HTERT RPE-1 (cell line): Measurements from ENCODE around the gene GYS2.

ENCODE experiments used
- in situ Hi-C: fragments of 300-500 bp; cut with MboI; formaldehyde crosslinking; loops from 4 replicates; pipeline ENCODE4 v1.14.3; 2020; ENCODE audit warnings: low sequenced_read_pairs

The GYS2 gene

GRCh38 chr12:21558100-21558679 is 46.5 kb downstream of the GYS2 start:
- in situ Hi-C loops: no loop called here

DNA sequence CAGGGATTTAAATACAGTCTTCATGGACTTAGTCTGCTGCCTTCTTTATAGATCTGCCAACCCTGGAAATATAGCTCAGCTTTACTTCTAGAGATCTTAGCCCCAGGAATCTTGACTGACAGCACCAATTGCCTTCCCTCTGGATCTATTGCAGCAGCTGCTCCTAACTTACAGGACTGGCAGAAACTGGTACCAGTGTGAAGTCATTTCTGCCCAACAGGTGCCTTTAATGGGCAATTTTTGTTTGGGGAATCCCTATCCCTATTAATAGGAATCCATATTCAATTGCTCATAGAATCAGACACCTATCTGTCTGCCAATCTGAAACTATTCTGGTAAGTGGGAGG is 51.3 kb downstream of the GYS2 start:
- in situ Hi-C loops: no loop called here

GRCh38 chr12:21552635-21553328 is 51.9 kb downstream of the GYS2 start:
- in situ Hi-C loops: no loop called here

DNA sequence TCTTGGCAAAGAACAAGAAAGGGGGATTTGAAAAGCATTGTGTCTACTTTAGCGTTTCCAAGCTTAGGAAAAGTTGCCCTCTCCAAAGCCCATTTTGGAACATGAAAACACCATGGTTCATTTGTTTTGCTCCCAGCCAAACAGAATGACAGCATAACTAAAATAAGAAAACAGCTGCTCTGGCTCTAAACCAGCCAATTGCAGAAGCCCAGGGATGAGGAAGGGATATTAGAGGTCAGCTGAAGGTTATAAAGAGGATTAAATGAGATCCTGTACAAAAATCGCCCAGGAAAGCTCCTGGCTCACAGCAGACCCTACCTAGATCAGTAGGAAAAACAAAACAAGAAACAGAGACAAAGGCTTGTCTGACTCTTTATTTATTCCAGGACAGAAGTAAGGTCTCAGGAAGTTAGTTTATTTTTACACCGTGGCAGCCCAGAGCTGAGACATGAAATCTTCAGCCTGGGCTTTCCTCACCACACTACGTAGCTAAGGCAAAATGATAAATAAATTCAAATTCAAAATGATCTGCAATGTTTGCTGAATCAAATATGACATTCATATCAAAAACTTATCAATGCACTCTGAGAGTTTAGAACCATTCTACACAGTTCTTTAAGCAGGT is 52.7 kb downstream of the GYS2 start:
- in situ Hi-C loops: no loop called here

GRCh38 chr12:21547437-21547836 is 57.2 kb downstream of the GYS2 start:
- in situ Hi-C loops: no loop called here

- in situ Hi-C loops: no loop called here
Measured at GRCh38 chr12:21546716-21547115, 57.9 kb downstream of the GYS2 start.

DNA sequence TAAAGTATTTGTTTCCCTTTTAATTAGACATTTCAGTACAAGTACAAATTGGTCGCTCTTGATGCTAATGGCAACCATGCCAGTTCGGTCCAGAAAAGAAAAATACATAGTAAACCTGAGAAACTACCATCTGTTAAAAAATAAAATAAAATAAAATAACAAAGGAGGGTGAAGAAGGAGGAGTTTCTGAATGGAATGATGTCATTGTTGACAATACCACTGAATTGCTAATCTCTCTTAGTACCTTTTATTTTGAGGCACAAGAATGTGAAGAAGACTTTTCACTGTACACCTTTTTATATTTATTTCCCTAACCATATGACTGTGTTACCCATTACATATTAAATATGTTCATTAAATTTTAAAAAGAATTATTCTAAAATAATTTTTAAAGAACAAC is 59.1 kb downstream of the GYS2 start:
- in situ Hi-C loops: no loop called here

- in situ Hi-C loops: no loop called here
Measured at GRCh38 chr12:21543151-21543550, 61.5 kb downstream of the GYS2 start.

GRCh38 chr12:21542403-21542802 is 62.2 kb downstream of the GYS2 start:
- in situ Hi-C loops: no loop called here

GRCh38 chr12:21541773-21542172 is 62.9 kb downstream of the GYS2 start:
- in situ Hi-C loops: no loop called here

DNA sequence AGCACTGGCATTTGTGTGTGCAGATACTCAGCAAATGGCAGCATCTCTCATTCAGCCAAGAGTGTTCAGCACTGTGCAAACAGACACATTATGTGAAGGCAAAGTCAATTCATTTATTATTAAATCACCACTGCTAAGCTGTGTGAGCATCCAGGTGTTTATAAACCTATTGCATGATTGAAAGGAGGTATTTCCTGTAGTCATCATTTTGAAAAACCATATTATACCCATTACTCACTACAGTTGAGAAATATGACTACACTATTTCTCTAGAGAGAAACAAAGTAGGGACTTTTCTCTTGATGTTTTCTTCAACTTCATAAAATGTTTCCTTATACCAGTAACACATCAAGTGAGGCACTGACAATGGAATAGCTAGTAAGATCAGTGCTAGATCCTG is 64.8 kb downstream of the GYS2 start:
- in situ Hi-C loops: no loop called here

DNA sequence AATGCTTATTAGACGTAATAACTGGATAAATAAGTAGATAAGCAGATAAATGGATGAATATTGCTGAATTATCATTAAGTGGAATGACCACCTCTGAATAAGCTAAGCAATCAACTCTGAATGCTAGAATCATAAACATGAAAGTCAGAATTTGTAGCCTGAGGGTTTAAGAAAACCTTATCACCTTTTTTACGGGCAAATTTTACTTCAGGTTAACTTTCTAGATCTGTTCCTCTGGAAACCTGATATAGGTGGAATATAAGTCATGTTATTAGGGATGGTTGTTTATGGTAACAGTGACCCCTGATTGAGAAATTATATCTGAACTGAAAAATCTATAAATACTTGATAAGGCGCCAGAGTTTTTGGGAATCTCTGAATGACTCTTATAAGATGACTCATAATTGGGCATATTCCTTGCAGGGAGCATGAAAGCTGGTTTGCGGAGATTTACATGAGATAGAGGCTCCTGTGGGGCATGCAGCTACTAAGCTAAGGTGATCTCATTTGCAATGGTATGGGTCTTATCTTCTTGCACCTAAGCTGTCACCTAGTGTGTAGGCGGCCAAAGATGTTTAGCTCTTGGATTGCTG is 66.5 kb downstream of the GYS2 start:
- in situ Hi-C loops: no loop called here

DNA sequence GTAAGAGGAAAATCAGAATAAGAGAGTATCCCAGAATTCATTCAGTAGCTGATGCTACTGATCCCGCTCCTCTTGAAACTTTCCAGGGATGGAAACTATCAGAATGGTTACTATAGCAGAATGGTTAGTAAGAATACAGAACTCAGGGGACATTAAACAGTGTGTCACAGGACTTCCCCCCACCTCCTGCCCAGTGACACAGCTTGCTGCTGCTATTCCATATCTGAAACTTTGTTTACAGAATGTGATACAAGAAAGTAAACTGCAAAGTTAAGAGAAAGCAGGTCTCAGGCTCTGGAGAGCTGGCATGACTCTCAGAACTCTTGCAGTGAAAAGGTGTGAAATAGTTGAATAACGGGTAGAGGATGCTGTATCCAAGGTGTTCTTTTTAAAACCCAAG is 75.2 kb downstream of the GYS2 start:
- in situ Hi-C loops: no loop called here

DNA sequence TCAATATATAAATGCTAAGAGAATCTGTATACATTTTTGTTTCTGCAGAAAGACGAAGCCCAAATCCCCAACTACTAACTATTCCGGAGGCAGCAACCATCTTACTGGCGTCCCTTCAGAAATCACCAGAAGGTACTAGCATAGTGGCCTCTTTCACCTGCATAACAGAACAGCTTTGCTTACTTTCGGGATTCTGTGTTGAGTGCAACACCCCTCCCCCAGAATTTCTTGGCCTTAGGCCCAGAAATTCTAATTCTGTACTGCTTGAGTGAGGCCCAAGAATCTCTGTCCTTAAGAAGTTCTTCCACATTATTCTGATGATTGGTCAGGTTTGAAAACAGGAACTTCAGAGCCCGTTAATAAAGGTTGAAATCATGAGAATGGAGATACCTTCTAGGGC is 75.7 kb downstream of the GYS2 start:
- in situ Hi-C loops: no loop called here

- in situ Hi-C loops: no loop called here
Measured at GRCh38 chr12:21527451-21528180, 77.0 kb downstream of the GYS2 start.

DNA sequence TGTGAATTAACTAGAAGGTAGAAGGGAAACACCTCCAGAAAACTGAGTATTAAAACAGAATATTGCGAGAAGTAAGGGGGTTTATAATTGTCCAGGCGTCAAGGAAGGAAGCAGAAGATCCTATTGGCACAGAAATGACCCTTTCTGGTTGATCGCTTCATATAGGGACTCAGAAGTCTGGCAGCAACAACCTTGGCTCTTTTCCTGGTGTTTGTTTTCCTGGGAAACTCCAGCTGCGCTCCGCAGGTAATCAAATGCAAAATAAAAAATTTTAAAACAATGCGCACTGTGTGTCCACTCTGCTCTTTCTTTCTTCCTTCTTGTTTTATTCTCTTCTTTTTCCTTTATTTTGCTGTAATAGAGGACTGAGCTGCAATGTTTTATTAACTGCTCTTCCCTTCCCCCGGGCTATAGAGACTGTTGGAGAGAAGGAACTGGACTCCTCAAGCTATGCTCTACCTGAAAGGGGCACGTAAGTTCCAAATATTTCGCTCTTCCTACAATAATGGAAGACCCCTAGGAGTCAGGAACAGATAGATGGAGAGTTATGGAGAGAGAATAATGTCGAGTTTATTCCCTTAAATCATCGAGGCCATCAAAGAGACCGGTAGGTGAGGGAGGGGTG is 77.8 kb downstream of the GYS2 start:
- in situ Hi-C loops: no loop called here

DNA sequence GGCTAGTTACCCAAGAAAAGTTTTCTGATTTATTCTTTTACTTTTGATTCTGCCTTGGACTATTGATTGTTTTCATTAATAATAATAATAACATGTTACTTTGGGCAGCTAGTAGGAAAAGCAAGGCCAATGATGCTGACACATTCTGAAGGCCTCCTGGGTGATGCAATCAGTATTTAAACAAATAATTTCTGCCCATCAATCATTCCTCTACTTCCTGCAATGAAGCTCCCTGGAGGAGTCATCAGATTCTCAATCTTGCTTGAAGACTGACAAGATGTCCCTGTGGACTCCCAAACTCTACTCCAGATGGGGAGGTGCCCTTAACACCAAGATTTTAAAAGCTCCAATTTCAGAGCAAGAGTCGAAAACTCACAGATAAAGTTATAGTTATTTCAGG is 78.6 kb downstream of the GYS2 start, which contains the start of gene SPX:
SPX (plus strand) TSS at position 244 of the 400 bp plus-strand sequence. CDS start 177 bp downstream, outside the sequence.
- in situ Hi-C loops: no loop called here

- in situ Hi-C loops: no loop called here
Measured at GRCh38 chr12:21523148-21523547, 81.5 kb downstream of the GYS2 start.

DNA sequence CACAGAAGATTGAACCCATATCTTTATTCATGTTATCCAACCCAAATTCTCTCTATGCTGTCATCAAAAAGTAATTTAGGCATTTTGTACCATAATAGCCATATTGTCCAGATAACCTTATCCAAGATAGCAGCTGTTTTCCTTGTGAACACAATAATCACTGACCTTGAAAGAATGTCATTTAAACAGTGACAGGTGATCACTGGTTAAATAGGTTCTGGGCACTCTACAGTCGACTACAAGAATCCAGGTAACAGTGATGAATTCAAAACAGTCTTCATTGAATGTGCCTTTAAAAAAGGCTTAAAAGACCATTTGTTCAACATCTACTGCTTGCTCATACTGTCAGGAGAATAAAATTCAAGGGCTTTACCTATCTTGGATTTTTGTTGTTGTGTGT is 83.1 kb downstream of the GYS2 start:
- in situ Hi-C loops: no loop called here

DNA sequence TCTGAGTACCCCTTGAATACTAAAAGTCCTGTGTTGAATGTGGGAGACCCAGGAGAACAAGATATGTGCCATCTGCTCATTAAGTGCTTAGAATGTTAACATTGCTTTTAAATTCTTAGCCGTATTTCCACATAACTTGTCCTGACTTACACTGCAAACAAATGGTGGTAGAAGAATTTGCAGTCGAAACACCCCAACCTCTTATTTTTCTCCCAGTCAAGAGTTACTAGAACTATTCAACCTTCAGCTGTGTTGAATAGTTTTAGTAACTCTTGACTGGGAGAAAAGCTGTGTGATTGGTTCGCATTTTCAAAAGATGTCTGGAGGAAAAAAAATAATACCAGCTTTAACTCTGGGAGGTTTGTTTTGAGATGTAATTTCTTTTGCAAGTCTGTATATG is 86.2 kb downstream of the GYS2 start:
- in situ Hi-C loops: no loop called here

GRCh38 chr12:21516281-21516680 is 88.4 kb downstream of the GYS2 start:
- in situ Hi-C loops: no loop called here
